Right ventricle myocardium inferior (tissue), 1 donor: ENCODE measurements around the gene RNF130. TPM values are rescaled to one million over a fixed set of nuclear protein-coding genes. Genes with fewer than 3 reads are reported as not detected.

Source experiments
- ATAC-seq: fragments of 200-7000 bp; cut with Tn5 transposase; one replicate; pipeline ENCODE4 v1.9.1; 2020; ENCODE audit warnings: mild to moderate bottlenecking, moderate library complexity
- DNase-seq: peaks from one replicate; pipeline ENCODE4 v3.0.0; 2021; ENCODE audit errors: missing footprints
- intact Hi-C: fragments of 100-400 bp; cut with DNase I; formaldehyde crosslinking; loops from one replicate; pipeline ENCODE4 v1.11.0; 2022
- total RNA-seq: library from RNA; stranded (reverse); fragmentation: NEBNext Ultra II Directional; extraction: Animal tissue kit (Norgen Biotek cat#: 25700); gene quantifications from one replicate; pipeline ENCODE4 v1.2.1, GENCODE V29; 2021
- donor health status: DM: no; HTN: yes; CAD: no; lungs with severe emphysema.

Gene RNF130
- total RNA-seq, 1 donor from 2014 or later, result 51.2 TPM

GRCh38 chr5:180107005-180107404, 35.4 kb upstream of the RNF130 start:
- ATAC-seq, result no peak
- intact Hi-C loops, result no loop called here
- DNase-seq, result no peak

GRCh38 chr5:180105827-180106312, 34.3 kb upstream of the RNF130 start:
- DNase-seq (no peak), ATAC-seq (no peak)

GRCh38 chr5:180104168-180104530, 32.6 kb upstream of the RNF130 start:
- DNase-seq (no peak), ATAC-seq (no peak)
- intact Hi-C loops, result no loop called here

More at GRCh38 chr5:180105827-180106312, 34.3 kb upstream of the RNF130 start:
- intact Hi-C loops, result no loop called here

- no peak for DNase-seq
- intact Hi-C loops, result no loop called here
- no peak for ATAC-seq
Measured at GRCh38 chr5:180103487-180104167, 32.1 kb upstream of the RNF130 start.

GRCh38 chr5:180102636-180103035, 31.1 kb upstream of the RNF130 start:
- no peak for DNase-seq
- no peak for ATAC-seq
- intact Hi-C loops, result no loop called here

- no peak for ATAC-seq
- no peak for DNase-seq
- intact Hi-C loops, result no loop called here
Measured at GRCh38 chr5:180101451-180102105, 30.0 kb upstream of the RNF130 start.

- ATAC-seq (no peak), DNase-seq (no peak)
- intact Hi-C loops, result no loop called here
Measured at GRCh38 chr5:180100621-180101450, 29.3 kb upstream of the RNF130 start.

GRCh38 chr5:180099733-180100611, 28.4 kb upstream of the RNF130 start:
- intact Hi-C loops, result no loop called here
- ATAC-seq, result no peak
- DNase-seq, result no peak

- no peak for ATAC-seq
- intact Hi-C loops, result no loop called here
Measured at GRCh38 chr5:180098991-180099732, 27.6 kb upstream of the RNF130 start.

GRCh38 chr5:180098526-180098925, 27.0 kb upstream of the RNF130 start:
- DNase-seq (no peak), ATAC-seq (no peak)
- intact Hi-C loops, result no loop called here

More at GRCh38 chr5:180098991-180099732, 27.6 kb upstream of the RNF130 start:
- no peak for DNase-seq

- ATAC-seq, result no peak
- DNase-seq, result no peak
- intact Hi-C loops, result no loop called here
Measured at GRCh38 chr5:180097926-180098325, 26.4 kb upstream of the RNF130 start.

- intact Hi-C loops, result no loop called here
- no peak for ATAC-seq
- no peak for DNase-seq
Measured at GRCh38 chr5:180097163-180097894, 25.8 kb upstream of the RNF130 start.

GRCh38 chr5:180096616-180097015, 25.1 kb upstream of the RNF130 start:
- ATAC-seq (no peak), DNase-seq (no peak)
- intact Hi-C loops, result no loop called here

GRCh38 chr5:180095545-180095944, 24.0 kb upstream of the RNF130 start:
- ATAC-seq (no peak), DNase-seq (no peak)
- intact Hi-C loops, result no loop called here

GRCh38 chr5:180093651-180094382, 22.3 kb upstream of the RNF130 start:
- ATAC-seq (peak; percentile 47), DNase-seq (no peak)
- intact Hi-C loops, result loop anchor here (5.0 kb wide), 1 partner anchor 222 kb away; no protein-coding TSS in a partner anchor

GRCh38 chr5:180093241-180093640, 21.7 kb upstream of the RNF130 start:
- intact Hi-C loops, result loop anchor here (5.0 kb wide), 1 partner anchor 221 kb away; no protein-coding TSS in a partner anchor
- ATAC-seq, result no peak
- DNase-seq, result no peak
